Measurements from ENCODE around the gene HAUS8.

DNA sequence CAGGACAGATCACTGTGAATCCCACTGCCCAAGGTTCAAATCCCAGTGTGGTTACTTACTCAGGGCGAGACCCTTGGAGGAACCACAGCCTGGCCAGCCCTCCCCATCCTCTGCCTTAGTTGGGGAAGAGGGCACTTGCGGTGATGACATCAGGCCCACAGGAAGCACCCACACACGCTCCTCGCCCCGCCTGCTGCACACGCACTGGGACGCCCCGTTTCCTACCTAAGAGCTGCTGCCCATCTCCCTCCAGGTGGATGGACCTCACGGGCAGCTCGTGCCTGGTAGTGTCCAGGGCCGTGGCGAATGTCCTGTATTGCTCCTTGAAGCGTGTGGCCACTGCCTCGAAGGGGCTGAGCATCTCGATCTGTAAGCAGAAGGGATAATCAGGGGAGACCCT is 19.6 kb downstream of the HAUS8 start:
- TF ChIP-seq, protein P1, sequence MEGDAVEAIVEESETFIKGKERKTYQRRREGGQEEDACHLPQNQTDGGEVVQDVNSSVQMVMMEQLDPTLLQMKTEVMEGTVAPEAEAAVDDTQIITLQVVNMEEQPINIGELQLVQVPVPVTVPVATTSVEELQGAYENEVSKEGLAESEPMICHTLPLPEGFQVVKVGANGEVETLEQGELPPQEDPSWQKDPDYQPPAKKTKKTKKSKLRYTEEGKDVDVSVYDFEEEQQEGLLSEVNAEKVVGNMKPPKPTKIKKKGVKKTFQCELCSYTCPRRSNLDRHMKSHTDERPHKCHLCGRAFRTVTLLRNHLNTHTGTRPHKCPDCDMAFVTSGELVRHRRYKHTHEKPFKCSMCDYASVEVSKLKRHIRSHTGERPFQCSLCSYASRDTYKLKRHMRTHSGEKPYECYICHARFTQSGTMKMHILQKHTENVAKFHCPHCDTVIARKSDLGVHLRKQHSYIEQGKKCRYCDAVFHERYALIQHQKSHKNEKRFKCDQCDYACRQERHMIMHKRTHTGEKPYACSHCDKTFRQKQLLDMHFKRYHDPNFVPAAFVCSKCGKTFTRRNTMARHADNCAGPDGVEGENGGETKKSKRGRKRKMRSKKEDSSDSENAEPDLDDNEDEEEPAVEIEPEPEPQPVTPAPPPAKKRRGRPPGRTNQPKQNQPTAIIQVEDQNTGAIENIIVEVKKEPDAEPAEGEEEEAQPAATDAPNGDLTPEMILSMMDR (IDR thresholded peaks at IDR 0.05) = no peak
- no peak for TF ChIP-seq POLR2A (IDR thresholded peaks at IDR 0.05)
